GM19023 (cell line): Measurements from ENCODE around the gene MIER2.

ENCODE experiments used
- ATAC-seq: cut with Tn5 transposase; IDR thresholded peaks from one replicate; pipeline ENCODE4 v1.9.1; 2021; ENCODE audit warnings: mild to moderate bottlenecking, moderate library complexity; ENCODE audit not compliant: unreplicated experiment

MIER2 gene

GRCh38 chr19:335486-336066 lies 9.0 kb downstream of the MIER2 start:
- no peak for ATAC-seq

DNA sequence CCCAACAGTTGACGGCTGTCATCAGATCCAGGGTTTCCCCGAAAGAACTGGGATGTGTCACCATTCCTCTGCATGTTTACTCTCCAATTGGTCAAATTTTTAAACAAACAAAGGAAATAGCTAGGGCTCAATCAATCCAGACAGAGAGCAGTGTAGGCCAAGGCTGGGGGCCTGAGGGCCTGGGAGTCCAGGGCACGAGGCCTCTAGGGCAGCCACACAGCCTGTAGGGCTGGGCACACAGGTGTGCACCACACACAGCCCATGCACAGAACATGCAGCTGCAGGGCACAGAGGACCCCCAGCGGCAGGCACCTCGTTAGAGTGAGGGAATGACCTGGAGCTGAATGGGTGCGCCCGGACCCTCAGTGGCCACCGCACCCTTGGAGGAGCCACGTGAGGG lies 9.5 kb downstream of the MIER2 start:
- no peak for ATAC-seq

GRCh38 chr19:334296-335071 lies 10.1 kb downstream of the MIER2 start:
- no peak for ATAC-seq

GRCh38 chr19:330503-330902 lies 14.1 kb downstream of the MIER2 start:
- no peak for ATAC-seq

DNA sequence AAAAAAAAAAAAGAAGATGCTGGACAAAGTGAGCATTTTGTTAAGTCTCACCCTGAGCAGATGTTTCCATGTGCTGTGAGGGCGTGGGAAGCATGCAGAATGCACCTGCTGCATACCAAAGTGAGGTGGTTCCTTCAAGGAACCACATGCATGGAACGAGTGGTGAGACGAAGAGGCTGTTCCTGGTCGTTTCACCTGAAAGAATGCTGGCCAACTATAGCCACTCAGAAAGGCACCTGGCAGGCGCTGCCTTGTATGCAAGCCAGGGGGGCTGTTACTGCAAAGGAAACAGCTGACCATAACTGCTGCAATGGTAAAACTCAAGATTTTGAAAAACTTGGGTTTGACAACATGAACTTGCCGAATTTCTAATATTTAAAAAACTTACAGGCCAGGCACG lies 14.7 kb downstream of the MIER2 start:
- ATAC-seq, result no peak

DNA sequence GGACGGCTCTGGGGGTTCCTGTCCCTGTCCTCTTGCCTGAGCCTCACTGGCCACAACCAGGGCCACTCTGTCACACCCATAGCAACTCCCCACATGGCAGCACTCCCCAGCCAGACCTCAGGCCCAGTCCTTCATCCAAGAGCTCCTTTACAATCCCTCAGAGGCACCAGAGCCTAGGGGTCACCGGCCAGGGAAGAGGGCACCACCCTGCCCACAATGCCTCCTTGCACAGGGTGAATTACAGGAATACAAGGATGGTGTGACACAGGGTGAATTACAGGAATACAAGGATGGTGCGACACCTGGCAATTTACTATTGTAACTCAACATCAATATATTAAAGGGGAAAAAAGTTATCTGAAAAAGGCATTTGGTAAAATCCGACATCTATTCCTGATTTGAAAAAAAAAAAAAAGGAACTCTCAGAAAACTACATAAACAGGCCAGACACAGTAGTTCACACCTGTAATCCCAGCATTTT lies 16.5 kb downstream of the MIER2 start:
- no peak for ATAC-seq

DNA sequence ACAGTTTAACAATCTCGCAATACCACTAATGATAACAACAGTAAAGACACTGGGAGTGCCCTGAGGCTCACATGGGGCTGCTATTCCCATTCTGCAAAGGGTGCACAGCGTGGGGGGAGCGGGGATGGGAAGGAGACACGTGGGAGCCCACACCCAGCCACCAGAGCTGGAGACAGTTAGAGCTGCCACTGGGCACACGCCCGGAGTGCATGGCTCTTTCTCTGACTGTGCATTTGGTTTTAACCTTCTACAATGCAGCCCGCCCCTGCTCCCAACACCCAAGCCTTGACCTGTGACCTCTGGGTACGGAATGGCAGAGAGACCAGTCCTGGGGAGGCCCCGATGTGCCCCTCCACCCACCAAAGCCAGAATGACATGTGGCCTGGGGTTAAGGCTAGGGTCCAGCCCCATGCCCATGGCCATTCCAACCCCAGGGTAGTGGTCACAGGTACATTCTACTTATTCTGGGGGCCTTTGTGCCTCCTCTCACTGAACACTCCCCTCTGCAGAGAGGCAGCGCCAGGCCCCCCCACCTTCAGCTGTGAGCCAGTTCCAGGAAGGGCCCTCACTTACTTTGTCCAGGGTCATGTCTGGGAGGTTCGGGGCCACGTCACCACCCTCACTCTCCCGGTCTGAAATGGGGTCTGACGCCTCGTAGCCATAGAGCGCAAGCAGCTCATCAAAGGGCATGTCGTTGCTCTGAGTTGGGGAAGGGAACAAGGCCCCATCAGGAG lies 17.1 kb downstream of the MIER2 start:
- ATAC-seq, result no peak

GRCh38 chr19:326871-327270 lies 17.7 kb downstream of the MIER2 start:
- ATAC-seq, result no peak

- no peak for ATAC-seq
Measured at GRCh38 chr19:325937-326565, 18.5 kb downstream of the MIER2 start.

GRCh38 chr19:325173-325936 lies 19.2 kb downstream of the MIER2 start:
- no peak for ATAC-seq

- ATAC-seq, result no peak
Measured at GRCh38 chr19:324716-325115, 19.9 kb downstream of the MIER2 start.

GRCh38 chr19:322616-323015 lies 22.0 kb downstream of the MIER2 start:
- no peak for ATAC-seq

DNA sequence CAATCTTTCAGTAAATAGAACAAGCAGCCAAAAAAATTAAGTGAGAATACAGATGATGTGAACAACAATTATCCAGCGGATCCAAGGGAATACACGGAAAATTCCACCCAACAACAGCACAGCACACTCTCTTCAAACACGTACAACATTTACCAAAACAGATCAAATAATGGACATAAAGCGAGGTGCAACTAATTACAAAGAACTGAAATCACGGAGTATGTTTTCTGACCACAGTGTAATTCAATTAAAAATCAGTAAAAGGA lies 26.2 kb downstream of the MIER2 start:
- ATAC-seq, result no peak

- no peak for ATAC-seq
Measured at GRCh38 chr19:317710-318508, 26.7 kb downstream of the MIER2 start.

DNA sequence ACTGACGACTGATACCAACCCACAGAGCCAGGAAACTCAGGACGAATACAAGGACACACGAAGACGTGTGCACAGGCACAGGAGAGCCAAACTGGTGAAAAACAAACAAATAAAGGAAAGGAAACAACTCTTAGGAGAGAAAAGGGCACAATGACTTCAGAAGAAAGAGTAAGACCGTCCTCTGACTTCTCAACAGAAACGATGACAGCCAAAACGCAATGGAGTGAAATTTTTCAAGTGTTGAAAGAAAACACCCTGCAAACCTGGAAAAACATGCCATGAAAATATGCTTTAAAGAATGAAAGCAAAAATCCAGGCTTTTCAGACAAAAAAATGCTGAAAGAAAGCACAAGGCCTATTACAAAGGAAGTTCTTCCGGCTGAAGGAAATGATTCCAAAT lies 28.8 kb downstream of the MIER2 start:
- no peak for ATAC-seq

- ATAC-seq, result no peak
Measured at GRCh38 chr19:313988-314815, 30.4 kb downstream of the MIER2 start.

- no peak for ATAC-seq
Measured at GRCh38 chr19:313169-313987, 31.2 kb downstream of the MIER2 start.

GRCh38 chr19:311813-312261 lies 32.8 kb downstream of the MIER2 start:
- no peak for ATAC-seq
